Astrocyte (in vitro differentiated cells and primary cell): ENCODE measurements around the gene GFRA1.

Experiments used
- EZH2 ChIP-seq: IDR thresholded peaks from 2 replicates; pipeline ENCODE4 v1.6.1; 2012; ENCODE audit warnings: mild to moderate bottlenecking, low read length, inconsistent platforms; ENCODE audit not compliant: insufficient read depth
- TF ChIP-seq, protein P1 (sequence below): IDR thresholded peaks from 2 replicates; pipeline ENCODE4 v1.5.1; 2011; ENCODE audit warnings: low read depth, mild to moderate bottlenecking, inconsistent platforms, low read length, moderate library complexity; ENCODE audit not compliant: insufficient read depth

GRCh38 chr10:116014326-116014725, 258.7 kb downstream of the GFRA1 start:
- TF ChIP-seq, protein P1, sequence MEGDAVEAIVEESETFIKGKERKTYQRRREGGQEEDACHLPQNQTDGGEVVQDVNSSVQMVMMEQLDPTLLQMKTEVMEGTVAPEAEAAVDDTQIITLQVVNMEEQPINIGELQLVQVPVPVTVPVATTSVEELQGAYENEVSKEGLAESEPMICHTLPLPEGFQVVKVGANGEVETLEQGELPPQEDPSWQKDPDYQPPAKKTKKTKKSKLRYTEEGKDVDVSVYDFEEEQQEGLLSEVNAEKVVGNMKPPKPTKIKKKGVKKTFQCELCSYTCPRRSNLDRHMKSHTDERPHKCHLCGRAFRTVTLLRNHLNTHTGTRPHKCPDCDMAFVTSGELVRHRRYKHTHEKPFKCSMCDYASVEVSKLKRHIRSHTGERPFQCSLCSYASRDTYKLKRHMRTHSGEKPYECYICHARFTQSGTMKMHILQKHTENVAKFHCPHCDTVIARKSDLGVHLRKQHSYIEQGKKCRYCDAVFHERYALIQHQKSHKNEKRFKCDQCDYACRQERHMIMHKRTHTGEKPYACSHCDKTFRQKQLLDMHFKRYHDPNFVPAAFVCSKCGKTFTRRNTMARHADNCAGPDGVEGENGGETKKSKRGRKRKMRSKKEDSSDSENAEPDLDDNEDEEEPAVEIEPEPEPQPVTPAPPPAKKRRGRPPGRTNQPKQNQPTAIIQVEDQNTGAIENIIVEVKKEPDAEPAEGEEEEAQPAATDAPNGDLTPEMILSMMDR = no peak
- no peak for TF ChIP-seq EZH2
